Activated T-cell treated with anti-CD3 and anti-CD28 coated beads for 48 hours (primary cell): ENCODE measurements around the gene RPS6KA5.
"Not testable (repeated sequence)": the region's sequence is repeated elsewhere in the genome, so short reads cannot be mapped to it uniquely, and the experiment has no call there.

Experiments
- DNase-seq: peaks from one replicate; pipeline ENCODE4 v3.0.0-alpha.2; 2020; ENCODE audit warnings: low read depth

The RPS6KA5 gene

DNA sequence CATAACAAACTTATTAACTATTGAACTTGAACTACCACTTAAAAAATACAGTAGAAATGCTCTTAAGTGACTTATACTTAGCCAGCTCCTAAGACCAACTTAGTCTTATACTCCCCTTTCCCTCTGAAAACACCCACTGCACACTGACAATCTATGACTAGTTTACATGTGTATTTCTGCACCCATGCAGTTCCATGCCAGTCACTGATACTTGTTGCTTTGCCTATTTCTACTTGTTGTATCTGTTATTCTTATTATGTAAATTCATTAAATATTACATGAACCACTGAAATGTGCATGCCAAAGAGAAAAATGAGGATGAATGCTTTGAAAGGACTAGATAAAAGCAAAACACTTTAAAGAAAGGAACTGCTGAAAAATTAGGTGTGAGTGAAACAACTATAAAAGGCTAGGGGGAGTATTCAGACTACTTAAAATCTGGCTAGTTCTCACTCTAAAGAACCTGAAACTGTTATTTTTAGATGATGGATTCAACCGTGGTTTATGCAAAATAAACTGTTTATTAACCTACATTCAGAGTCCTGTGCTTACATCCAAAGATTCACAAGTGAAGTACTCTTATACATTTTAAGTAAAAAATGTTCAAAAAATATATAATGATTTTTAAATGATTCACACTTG lies 74.7 kb downstream of the RPS6KA5 start:
- DNase-seq, result no peak

DNA sequence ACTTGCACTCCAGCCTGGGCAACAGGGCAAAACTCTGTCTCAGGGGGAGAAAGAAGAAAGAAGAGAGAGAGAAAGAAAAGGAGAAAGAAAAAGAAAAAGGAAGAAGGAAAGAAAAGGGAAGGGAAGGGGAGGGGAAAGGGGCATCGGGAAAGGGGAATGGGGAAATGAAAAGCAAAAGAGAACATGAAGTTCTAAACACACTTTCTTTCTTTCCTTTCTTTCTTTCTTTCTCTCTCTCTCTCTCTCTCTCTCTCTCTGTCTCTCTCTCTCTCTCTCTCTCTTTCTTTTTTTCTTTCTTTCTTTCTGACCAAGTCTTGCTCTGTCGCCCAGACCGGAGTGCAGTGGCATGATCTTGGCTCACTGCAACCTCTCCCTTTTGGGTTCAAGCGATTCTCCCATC lies 76.9 kb downstream of the RPS6KA5 start:
- no peak for DNase-seq

GRCh38 chr14:90981636-90982035 lies 78.8 kb downstream of the RPS6KA5 start:
- no peak for DNase-seq

DNA sequence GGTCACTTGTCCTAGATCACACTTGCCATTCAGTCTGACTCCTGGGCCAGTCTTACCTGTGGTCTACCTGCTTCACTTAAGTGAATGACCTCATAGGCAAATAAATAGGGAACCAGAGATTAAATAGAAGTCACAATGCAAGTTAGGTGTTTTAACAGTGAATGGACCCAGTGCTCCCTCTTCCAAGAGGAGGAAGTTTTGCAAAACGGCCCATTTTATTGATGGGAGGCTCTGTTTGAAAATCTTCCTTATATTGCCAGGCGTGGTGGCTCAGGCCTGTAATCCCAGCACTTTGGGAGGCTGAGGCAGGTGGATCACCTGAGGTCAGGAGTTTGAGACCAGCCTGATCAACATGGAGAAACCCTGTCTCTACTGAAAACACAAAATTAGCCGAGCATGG lies 79.8 kb downstream of the RPS6KA5 start:
- not testable (repeated sequence) for DNase-seq

DNA sequence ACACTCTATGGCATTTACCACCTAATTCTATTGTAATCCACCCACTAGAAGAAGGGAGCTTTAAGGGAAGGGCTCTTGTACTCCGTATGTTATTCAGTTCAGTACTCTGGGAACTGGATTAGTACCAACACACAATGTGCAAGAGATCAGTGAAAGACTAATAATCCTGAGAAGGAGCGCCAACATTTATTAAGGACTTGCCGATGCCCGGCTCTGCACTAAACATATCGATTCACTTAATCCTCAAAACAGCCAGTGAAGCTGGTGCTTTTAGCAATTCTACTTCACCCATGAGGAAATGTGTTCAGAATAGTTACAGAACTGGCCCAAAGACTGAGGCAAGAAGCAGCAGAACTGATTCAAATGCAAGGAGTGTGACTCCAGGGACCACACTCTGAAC lies 80.9 kb downstream of the RPS6KA5 start:
- no peak for DNase-seq

DNA sequence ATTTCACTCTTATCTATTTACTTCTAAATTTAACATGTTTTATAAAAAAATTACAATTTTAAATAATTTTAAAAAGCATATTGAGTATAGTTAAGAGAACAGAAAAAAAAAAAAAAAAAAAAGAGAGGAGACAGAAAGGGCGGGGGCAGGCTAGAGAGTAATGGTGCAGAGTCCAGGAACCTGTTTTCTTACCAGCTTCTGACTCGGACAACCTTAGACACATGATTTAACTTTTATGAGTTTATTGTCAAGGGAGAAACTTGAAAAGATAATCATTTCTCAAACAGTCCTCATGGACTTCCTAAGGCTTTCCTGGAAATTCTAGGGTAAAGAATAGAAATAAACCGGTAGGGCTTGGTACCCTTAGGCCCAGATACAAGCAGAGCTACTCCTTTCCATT lies 84.3 kb downstream of the RPS6KA5 start:
- no peak for DNase-seq

DNA sequence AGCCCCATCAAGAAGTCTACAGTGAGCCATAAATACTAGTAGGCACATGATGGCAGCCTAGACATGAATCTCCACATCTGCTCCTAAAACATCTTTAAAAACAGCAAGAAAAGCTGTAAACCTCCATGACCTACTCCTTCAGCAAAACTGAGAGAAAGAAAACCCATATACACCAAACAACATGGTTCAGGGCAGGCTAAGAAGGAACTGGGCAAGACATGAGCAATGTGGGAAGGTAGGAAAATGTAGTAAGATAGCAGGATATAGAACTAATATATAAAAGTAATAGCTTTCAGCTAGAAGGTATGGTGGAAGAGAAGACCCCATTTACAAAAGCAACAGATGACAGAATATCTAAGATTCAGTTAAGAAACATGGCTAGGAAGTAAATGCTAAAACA lies 88.8 kb downstream of the RPS6KA5 start:
- DNase-seq, result no peak

GRCh38 chr14:90970167-90970600 lies 90.3 kb downstream of the RPS6KA5 start:
- no peak for DNase-seq

GRCh38 chr14:90969531-90970166 lies 90.8 kb downstream of the RPS6KA5 start:
- DNase-seq, result no peak

- no peak for DNase-seq
These were observed 92.4 kb downstream of the RPS6KA5 start for GRCh38 chr14:90968025-90968424.

DNA sequence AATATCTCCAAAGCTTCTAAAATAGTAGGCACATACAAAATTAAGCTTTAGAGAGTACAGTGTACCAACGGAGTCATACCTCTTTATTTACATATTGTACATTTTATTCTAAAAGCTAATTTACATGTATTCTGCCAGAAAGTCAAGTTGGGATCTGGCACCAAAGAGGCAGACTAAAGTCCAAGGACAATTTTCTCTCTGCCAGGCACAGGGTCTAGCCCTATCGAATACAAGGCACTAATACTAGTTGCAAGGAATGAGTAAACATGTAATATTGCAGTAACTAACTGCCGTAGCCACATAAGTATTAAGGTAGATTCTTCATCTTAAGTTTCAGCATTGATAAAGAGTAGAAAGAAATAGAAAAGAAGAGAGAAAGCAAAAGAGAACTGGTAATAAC lies 93.9 kb downstream of the RPS6KA5 start:
- DNase-seq, result no peak

DNA sequence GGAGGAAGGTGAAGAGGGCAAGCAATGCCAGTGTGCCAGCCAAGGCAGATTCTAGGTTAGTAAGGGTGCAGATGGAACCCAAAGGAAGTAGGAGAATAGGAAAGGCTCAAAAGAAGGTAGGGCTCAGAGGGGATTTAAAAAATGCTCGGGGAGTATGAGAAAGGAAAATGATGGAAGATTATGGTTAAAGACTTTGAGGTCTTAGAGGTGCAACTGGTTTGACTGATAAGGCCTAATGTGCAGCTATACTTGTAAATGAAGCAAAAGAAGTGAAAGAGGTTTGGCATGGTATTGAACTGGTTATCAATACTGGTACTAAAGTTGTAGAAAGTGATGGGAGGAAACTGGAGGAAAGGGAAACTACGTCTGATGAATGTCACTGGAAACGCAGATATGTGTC lies 94.7 kb downstream of the RPS6KA5 start:
- no peak for DNase-seq

- no peak for DNase-seq
These were observed 97.1 kb downstream of the RPS6KA5 start for GRCh38 chr14:90963343-90963742.

- DNase-seq, result no peak
These were observed 97.8 kb downstream of the RPS6KA5 start for GRCh38 chr14:90962505-90963109.

- no peak for DNase-seq
These were observed 99.6 kb downstream of the RPS6KA5 start for GRCh38 chr14:90960818-90961217.

DNA sequence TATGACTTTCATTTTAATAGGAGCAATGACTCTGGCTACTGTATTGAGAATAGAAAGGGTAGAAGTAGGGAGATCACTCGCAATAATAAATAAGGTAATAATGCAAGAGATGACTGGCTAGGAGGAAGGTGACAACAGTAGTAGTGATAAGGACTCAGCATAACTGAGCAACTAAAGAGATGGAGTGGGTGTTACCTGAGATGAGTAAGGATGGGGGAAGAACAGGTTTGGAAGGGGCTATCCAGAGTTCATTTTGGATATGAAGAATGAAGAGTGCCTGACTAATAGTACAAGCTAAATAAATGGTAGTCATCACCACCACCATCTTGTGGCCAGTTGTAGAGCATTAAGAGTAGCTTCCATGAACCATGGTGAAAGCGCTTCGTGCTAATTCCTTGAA lies 101.1 kb downstream of the RPS6KA5 start:
- DNase-seq, result no peak

DNA sequence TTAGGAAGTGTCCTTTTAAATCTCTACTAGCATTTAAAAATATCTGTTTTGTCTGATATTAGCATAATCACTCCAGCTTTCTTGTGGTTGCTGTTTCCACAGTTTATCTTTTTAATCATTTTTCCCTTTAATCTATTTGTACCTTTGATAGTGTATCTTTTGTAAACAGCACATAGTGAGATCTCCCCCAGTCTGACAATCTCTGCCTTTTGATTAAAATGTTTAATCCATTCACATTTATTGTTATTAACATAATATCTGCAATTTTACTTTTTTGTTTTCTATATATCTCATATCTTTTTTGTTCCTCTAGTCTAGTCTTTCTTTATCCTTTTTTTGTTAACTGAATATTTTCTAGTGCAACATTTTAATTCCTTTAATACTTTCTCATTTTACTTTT lies 104.2 kb downstream of the RPS6KA5 start:
- DNase-seq, result no peak

- DNase-seq, result not testable (repeated sequence)
These were observed 106.8 kb downstream of the RPS6KA5 start for GRCh38 chr14:90953643-90954042.

GRCh38 chr14:90943367-90943766 lies 117.1 kb downstream of the RPS6KA5 start:
- no peak for DNase-seq

- DNase-seq, result no peak
These were observed 117.9 kb downstream of the RPS6KA5 start for GRCh38 chr14:90942511-90942910.

DNA sequence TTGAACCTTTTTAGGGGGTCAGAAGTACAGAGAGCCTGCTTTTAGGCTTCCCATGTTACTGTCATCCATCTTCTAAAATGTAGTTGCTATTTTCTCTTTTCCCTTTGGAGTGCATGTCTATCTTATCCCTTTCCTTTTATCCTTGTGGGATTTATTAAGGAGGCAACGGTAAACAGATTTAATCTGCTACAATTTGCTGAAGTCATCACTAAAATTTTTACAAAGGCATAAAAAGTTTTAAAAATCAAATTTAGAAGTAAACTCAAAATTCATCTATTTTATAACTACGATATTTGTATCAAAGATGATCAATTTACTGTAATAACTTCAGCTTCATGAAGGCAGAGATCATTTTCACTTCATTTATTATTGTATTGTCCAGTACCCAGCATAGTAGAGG lies 118.7 kb downstream of the RPS6KA5 start:
- no peak for DNase-seq

DNA sequence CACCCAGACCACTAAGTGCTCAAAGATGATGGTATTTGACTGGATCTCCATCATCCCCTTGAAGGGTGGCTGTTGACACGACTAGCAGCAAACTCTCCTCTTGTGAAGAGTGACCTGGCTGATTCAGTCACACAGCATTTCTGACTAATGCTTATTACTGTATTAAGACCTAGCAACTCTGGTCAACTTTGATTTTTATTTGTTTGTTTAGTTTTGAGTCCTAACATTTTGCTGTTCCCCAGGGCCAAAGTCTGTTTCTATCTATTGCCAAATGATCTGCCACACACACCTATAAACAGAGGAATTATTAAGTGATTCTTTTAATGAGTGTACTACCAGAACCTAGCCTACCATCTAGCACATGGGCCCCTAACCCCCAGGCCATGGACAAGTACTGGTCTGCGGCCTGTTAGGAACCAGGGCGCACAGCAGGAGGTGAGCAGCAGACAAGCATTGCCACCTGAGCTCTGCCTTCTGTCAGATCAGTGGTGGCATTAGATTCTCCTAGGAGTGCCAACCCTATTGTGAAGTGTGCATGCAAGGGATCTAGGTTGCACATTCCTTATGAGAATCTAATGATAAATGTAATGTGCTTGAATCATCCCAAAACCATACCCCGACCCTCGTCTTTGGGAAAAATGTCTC lies 120.0 kb downstream of the RPS6KA5 start:
- no peak for DNase-seq

- not testable (repeated sequence) for DNase-seq
These were observed 121.1 kb downstream of the RPS6KA5 start for GRCh38 chr14:90939252-90939795.
